ELF-1 (cell line): Measurements from ENCODE around the gene CRY2.
"Not testable (repeated sequence)": the region's sequence is repeated elsewhere in the genome, so short reads cannot be mapped to it uniquely, and the experiment has no call there.

Experiments used
- DNase-seq: peaks from one replicate; pipeline ENCODE4 v3.0.0-alpha.2; 2016; ENCODE audit warnings: low read depth, low spot score

The CRY2 gene

DNA sequence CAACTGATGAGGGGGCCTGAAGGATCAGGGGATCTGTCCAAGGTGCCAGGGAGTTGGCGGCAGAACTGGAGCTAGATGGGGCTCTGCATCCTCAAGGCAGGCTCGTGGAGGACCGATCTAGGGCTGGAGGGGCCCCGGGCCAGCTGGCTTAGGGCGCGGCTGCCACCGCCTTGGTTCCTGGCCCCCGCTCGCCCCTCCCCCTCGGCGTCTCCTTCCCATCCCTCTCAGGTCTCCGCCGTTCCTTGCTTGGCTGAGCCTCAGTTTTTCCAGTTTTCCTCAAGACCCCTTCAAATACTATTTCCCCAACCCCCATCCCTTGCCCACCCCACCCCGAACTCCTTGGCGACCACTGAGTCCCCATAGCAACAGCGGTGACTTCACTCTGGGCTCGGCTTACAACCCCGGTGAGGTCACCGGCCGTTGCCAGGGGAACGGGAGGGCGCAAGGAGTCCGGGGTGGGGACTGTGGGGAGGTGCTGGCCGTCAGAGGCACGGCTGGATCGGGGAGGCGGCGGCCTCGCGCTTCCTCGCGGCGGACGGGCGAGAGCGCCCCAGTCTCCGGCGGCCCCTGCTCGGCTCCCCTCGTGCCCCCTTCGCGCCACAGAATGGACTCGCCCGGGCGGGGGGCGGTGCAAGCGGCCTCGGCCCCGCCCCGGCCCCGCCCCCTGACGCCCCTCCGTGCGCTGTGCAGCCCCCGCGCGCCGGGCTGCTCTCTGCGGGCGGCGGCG, 52.3 kb downstream of the CRY2 start:
- peak; percentile 77 for DNase-seq

DNA sequence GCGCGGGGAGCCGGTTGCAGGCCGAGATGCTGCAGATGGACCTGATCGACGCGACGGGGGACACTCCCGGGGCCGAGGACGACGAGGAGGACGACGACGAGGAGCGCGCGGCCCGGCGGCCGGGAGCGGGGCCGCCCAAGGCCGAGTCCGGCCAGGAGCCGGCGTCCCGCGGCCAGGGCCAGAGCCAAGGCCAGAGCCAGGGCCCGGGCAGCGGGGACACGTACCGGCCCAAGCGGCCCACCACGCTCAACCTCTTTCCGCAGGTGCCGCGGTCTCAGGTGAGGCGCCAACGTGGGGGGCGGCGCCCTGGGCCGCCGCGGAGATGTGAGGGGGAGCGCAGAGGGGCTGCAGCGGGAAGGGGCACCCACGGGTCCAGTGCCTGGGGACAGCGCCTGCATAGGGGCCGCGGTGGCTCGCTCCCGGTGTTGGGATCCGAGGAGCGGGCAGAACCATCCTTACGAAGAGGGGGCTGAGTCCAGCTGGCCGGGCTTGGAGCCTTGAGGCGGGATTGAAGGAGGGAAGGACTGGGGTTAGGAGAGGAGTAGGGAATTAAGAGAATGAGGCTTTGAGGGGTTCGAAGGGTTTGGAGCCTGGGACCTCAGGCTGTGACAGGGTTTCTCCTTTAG, 53.0 kb downstream of the CRY2 start:
- DNase-seq = not testable (repeated sequence)

DNA sequence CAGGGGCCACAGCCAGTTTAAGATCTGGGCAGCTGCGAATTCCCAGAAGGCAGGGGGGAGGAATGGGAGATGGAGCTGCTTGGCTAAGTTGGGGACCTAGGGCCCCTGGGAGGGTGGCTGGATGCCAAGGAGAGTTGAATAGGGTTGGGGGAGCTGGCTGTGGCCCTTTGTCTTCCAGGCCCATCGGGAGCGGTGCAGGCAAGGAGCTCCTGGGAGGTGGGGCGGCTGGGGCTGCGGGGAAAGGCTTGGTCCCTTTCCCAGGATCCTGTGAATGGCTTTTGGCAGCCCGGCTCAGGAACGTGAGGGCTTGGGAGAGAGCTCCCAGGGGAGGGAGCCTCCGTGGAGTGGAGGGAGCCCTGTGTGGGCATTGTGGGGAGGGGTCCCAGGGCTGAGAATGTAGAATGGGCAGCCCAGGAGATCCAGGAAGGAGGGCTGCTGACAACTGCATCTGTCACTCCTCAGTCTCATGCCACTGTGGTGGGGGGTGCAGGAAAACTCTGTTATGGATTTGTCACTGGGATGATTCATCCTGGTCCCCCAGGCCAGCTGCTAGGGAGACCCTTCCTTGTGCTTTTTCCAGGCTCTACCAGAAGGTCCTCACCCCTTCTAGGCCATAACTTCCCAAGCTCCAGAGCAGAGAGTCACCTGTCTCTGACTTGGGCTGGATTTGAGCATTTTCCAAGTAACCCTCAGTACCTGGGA, 53.8 kb downstream of the CRY2 start:
- no peak for DNase-seq

DNA sequence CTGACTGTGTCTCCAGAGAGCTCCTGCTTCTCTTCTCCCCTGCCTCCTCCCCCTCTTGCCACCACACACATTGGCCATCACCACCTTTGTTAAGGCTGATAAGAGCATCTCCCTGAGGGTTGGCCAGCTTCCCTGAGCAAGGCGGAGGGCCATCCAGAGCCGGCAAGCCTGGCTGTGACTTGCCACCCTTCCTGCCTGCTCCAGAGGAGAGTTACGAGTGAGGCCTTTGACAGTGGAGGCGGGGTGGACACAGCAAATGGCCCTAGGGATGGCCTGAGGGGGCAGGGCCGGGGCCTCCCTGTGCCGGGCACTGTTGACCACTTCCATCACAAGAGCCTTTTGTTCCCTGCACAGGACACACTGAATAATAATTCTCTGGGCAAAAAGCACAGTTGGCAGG, 54.4 kb downstream of the CRY2 start:
- no peak for DNase-seq

DNA sequence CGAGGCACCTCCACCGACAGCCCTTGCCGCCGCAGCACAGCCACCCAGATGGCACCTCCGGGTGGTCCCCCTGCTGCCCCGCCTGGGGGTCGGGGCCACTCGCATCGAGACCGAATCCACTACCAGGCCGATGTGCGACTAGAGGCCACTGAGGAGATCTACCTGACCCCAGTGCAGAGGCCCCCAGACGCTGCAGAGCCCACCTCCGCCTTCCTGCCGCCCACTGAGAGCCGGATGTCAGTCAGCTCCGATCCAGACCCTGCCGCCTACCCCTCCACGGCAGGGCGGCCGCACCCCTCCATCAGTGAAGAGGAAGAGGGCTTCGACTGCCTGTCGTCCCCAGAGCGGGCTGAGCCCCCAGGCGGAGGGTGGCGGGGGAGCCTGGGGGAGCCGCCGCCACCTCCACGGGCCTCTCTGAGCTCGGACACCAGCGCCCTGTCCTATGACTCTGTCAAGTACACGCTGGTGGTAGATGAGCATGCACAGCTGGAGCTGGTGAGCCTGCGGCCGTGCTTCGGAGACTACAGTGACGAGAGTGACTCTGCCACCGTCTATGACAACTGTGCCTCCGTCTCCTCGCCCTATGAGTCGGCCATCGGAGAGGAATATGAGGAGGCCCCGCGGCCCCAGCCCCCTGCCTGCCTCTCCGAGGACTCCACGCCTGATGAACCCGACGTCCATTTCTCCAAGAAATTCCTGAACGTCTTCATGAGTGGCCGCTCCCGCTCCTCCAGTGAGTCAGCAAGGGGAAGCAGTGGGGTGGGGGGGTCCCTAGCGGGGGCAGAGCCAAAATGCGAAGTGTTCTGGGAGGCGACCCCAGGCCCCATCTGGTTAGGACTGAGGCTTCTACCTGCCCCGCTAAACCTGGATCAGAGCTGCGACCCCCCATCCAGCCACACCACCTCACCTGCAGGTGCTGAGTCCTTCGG, 55.4 kb downstream of the CRY2 start:
- DNase-seq = no peak

DNA sequence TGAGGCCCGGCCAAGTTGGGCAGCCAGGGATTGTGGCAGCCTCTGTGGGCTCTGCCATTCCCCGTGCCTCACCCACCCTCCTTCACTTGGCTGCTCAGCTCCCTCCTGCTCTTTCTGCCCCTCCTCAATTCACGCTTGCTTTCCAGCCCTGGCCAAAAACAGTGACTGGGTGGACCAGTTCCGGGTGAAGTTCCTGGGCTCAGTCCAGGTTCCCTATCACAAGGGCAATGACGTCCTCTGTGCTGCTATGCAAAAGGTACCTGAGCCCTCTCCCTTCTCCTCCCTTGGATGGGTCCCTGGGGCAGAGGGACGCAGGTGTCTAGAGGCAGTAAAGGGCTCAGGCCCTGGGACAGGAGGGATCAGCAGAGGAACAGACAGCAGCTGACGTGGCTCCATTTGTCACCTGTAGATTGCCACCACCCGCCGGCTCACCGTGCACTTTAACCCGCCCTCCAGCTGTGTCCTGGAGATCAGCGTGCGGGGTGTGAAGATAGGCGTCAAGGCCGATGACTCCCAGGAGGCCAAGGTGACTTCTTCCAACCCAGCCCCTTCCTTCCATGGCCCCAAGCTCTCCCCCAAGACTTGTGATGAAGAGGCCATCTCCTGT, 57.1 kb downstream of the CRY2 start:
- DNase-seq = no peak

DNA sequence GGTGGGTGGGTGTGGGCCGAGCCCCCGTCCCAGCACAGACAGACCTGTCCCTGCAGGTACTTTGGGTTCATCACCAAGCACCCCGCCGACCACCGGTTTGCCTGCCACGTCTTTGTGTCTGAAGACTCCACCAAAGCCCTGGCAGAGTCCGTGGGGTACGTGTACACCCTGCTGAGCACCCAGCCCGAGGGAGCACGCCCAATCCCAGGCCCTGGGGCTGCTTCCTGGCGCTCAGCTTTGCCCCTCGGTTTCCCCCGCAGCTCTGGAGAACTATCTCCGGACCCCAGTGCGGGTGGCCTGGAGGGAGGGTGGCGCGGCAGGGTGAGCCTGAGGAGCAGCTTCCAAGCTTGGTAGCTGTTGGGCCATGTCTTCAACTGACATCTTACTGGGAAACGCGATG, 57.8 kb downstream of the CRY2 start:
- DNase-seq = no peak

DNA sequence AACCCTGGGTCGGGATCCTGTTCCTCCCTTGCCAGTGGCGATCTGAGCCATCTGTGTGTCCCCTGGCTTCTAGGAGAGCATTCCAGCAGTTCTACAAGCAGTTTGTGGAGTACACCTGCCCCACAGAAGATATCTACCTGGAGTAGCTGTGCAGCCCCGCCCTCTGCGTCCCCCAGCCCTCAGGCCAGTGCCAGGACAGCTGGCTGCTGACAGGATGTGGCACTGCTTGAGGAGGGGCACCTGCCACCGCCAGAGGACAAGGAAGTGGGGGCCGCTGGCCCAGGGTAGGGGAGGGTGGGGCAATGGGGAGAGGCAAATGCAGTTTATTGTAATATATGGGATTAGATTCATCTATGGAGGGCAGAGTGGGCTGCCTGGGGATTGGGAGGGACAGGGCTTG, 58.3 kb downstream of the CRY2 start:
- not testable (repeated sequence) for DNase-seq

DNA sequence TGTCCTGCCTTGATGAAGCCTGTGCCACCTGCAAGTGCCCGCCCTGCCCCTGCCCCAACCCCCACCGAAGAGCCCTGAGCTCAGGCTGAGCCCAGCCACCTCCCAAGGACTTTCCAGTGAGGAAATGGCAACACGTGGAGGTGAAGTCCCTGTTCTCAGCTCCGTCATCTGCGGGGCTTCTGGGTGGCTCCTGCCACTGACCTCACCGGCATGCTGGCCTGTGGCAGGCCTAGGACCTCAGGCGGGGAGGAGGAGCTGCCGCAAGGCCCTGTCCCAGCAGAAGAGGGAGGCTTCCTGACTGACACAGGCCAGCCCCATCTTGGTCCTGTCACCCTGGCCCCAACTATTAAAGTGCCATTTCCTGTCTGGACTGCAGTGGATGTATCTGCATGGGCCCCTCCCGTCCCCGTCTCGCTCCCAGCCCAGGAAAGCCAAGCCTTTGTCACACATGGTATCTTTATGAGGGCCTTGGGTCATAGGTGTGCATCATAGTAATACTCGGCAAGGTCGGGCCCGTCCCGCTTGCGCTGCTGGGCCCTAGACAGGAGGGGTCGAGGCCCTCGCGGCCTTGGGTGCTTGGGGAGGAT, 58.9 kb downstream of the CRY2 start:
- no peak for DNase-seq

DNA sequence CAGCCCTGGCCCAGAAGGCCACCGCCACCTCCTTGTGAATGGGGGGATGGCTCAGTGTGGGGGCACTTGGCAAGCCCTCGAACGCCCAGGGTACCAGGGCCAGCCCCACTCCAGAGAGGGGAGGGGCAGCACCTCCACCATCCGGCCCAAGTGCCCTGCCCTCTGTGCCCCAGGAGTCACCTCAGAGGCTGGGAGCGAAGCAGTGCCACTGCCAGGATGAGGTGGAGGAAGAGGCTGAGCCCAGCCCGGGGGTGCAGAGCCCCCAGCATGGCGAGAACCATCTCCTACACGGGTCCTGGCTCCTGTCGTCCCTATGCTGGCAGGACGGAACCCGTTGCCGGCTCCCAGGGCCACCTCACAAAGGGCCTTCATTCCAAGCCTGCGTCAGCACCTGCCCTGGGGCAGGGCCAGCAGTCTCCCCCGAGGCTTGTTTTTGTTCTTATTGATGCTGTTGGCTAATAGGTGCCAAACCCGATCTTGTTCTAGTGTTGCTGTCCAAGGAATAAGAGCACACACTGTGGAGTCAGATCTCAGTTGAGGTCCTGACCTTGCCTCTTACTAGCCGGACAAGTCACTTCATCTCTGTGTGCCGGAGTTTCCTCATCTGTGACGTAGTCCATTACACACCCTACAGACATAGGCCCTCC, 59.8 kb downstream of the CRY2 start, which contains the start of gene FREY1:
TSS of gene FREY1 (minus strand) at position 307 of the 647 bp plus-strand sequence. CDS start at position 281, 26 bp downstream.
- DNase-seq = peak; percentile 59

DNA sequence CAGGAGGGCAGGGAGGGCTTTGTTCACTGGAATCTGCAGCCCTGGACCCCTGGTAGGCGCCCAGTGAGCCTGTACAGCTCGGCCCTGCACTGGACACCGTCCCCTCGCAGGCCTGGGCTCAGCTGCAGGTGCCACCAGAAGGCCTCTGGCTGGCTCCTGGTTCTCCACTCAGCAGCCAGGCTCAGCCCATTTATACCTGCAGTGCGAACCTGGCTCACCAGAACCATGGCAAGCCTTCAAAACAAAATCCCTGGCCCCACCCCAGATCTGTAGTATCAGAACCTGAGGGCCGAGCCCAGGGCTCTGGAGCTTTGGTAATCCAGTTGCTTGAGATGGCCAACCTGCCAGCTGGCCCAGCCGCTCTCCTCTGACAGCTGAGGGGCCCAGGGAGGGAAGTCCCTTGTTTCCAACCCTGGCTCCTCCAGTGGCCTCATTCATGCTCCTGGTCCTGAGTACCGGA, 60.7 kb downstream of the CRY2 start:
- no peak for DNase-seq

DNA sequence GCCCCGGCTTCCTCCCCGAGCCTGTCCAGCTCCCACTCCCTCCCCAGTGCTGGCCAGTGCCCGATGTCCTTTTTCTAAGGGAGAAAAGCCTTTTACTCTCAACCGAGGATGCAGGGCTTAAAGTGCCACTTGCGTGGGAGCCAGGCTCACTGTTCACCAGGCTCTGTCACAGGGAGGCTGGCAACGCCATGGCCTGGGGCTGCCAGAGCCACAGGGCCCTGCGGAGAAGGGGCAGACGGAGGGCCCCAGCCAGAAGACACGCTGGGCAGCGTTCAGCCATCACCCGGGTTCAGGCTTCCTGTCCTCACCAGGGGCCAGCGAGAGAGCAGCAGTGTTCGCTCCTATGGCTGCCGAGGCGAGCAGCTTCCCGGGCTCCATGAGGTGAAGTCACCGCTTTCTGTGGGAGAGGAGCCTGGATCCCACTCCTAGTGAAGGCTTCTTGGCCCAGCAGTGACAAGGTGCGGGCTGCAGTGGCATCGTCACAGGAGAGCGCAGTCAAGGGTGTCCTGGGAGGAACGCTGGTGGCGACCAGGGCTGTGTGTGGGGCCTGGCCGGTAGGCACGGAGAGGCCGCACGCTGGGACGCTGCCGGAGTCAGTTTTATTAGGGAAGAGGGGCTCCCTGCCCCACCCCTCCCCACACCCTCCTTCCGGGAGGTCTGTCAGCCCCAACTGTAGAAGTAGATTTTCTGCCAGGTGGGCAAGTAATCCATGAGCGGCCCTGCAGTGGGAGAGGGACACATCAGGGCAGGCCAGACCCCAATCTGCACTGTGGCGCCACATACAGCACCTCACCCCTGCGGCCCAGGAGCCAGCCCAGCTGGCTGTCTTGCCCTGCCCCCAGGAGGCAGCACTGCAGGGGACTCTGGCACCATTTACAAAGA, 62.6 kb downstream of the CRY2 start:
- no peak for DNase-seq

DNA sequence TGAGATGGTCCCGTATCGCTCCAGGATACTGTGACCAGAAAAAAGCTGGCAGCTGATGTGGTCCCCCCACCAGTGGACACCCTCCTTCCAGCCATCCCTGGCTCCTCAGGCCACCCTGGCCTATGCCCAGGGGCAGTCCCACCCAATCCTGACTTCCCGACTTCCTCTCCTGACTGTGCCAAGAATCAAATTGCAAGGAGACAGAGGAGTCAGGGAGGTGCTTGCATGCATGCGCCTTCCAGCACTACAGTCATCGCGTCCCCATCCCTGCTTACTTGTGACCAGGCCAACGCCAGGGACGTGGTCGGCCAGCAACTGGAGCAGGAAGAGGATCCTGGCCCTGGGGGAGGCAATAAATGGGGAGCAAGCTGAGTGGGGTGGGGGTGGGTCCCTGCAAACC, 63.3 kb downstream of the CRY2 start:
- DNase-seq = no peak

DNA sequence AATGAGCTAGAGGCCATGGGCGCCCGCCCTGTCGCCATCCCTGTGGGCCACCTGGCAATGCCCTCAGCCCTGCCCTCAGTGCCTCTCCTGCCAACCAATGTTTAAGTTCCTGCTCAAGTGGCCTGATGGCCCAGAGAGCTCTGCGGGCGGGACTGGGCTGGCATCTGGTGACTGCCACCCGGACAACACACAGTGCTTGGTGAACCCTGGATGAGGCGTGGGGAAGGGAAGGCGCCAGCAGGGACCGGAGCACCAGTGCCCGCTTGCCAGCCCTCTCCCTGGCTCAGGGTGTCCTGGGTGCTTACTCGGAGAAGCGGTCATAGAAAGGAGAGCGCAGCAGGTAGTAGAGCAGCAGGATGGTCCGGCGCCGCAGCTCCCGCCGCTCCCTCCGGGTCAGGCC, 66.2 kb downstream of the CRY2 start:
- DNase-seq = no peak

DNA sequence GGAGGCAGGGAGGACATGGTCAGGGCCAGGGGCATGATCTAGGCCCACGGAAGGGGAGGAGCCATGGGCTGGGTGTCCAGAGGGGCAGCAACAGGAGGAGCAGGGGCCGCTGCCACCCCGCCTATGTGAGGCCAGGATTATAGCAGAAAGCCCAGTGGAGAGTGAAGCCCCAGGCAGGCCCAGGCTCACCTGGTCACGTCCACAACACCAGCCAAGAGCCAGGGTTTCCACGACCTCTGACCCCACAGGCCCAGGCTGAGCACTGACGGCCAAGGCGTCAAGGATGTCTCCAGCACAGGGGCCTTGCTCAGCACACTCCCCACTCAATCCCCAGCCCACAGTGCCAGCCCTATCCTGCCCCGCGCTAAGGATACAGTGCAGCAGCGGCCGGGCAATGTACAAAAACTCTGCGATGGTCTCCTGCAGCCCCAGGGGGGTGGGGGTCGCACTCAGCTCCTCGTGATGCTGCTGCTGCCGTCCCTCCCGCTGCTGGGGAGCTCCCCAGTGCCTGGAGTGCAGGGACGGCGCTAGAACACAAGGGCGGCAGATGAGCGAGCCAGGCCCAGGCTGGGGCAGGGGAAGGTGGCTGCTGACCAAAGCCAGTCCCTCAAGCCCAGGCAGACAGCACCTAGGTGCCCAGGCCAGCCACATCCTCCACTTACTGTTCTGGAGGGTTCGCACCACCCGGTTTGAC, 66.8 kb downstream of the CRY2 start:
- DNase-seq = no peak

DNA sequence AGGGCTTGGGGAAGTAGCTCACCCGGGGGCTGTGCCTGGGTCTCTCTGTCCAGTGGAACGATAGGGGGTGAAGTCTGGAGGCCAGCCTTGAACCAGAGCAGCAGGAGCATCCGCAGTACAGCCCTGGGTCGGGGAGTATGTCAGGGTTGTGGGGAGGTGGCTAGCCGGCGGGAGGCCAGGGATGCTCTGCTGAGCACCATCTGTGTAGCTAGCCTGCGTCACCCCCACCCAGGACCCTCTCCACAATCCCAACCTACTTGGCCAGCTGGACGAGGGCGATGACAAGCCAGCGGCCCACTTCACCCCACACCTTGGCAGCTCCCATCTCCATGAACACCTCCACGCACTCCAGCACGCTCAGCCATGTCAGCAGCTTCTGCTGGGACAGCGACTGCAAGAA, 68.2 kb downstream of the CRY2 start:
- no peak for DNase-seq

DNA sequence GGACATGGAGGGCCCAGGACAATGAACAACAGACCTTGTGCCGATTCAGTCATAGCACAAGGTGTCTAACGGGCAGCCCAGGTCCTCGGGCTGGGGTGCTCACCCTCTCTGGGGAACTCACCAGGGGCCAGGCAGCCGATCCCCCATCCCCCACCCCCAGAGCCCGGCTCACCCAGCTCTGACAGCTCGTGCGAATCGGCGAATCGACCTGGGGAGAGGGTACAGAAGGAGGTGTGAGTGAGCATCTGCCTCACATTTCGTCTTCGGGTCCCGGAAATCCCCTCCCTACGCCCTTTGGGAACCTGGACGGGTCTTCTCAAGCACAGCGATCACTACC, 70.0 kb downstream of the CRY2 start:
- DNase-seq = no peak

DNA sequence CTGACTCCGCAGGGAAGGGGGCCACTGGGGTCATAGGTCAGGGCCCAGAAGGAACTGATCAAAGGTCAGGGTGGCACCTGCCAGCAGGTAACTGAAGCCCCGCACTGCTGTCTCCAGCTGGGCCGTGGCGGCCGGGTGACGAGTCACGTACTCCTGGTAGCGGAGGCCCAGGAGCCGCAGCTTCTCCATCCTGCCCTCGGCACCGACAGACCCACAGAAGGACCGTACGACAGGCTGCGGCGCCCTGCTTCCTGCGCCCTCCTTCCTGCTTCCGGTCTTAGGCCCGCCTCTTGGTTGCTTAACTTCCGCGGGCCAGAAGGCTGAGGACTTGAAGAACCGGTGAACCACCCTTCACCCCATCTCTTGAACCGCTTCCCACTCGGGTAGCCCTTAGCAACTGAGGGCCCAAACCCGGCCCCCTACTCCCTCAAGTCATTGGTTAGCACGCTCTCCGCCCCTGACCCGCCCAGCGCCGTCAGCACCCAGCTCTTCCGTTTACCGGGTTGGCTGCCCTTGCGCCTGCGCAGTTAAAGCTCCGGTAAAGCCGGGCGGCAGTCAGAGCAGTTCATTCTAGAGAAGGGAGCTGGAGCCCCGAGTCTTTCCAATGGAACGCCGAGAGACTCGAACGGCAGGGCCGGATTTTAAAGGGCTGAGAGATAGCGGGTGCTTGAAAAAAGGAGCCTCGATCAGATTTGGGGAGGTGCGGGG, 70.5 kb downstream of the CRY2 start, which contains the start of gene PEX16:
TSS of gene PEX16 (minus strand) at position 255 of the 708 bp plus-strand sequence. CDS start at position 189, 66 bp downstream.
- DNase-seq = peak; percentile 97
